ENCODE measurements around the gene GLIS1.
"Not testable (repeated sequence)": the region's sequence is repeated elsewhere in the genome, so short reads cannot be mapped to it uniquely, and the experiment has no call there.

GLIS1 gene

DNA sequence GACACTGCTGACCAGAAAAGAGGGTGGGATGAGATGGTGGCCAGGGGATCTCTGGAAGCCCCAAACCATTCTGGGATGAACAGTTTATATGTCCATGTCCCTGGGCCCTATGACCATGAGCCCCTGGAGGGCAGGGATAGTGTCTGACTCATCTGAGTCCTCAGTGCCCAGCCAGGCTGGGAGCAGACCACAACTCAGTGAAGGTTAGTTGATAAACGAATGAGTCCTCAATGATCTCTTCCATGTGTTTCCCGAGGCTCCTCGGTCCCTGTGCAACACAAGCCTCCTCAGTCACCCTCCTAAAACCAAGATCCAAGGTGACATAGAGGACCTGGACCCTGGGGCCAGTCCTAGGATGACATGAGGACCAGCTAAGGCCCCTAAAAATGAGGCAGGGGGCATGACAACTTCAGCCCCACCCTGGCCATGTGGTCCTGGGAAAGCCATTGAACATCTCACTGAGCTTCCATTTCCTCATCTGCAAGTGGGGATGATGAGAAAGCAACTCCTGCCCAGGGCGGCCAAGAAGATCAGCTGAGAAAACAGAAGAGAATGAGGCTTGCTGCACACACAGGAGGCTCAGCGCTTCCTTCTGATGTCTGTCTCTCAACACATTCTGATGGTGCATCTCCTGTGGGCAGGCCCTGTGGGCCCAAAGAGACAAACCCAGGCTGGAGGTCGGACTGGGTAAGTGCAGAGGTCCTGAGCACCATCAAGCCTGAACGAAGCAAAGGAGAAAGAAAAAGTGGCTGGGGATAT, 86.3 kb downstream of the GLIS1 start:
- ChIA-PET POLR2A (no interaction called here), CTCF (interaction anchor here (0.6 to 1.6 kb wide), 2 partner anchors 27 to 225 kb away, joined by 3 to 5 read pairs; no protein-coding TSS in a partner anchor)
- DNase-seq (ENCODE audit: extremely low spot score): no peak
- TF ChIP-seq L3MBTL2 (conservative IDR thresholded peaks at IDR 0.05): no peak
- TF ChIP-seq, protein P1, sequence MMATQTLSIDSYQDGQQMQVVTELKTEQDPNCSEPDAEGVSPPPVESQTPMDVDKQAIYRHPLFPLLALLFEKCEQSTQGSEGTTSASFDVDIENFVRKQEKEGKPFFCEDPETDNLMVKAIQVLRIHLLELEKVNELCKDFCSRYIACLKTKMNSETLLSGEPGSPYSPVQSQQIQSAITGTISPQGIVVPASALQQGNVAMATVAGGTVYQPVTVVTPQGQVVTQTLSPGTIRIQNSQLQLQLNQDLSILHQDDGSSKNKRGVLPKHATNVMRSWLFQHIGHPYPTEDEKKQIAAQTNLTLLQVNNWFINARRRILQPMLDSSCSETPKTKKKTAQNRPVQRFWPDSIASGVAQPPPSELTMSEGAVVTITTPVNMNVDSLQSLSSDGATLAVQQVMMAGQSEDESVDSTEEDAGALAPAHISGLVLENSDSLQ (IDR thresholded peaks at IDR 0.05): no peak
- TF ChIP-seq BHLHE40 (IDR thresholded peaks at IDR 0.05; ENCODE audit: borderline replicate concordance): no peak
- TF ChIP-seq ELF4 (IDR thresholded peaks at IDR 0.05): no peak
- no peak for TF ChIP-seq NFRKB (IDR thresholded peaks at IDR 0.05)

DNA sequence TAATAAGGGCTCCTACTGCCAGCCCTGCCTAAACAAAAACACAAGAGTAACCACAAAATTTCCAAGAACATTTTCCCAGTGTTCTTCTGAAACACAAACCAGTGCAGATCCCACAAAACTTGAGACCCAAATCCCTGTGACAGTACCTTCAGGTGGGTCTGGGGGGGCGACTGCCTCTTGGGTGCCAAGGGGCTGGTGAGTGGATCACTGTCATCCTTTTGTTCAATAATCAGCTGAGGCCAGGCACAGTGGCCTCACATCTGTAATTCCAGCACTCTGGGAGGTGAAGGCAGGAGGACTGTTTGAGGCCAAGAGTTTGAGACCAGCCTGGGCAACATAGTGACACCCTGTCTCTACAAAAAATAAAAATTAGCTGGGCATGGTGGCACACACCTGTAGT, 87.6 kb downstream of the GLIS1 start:
- ChIA-PET POLR2A (no interaction called here), CTCF (no interaction called here)
- no peak for TF ChIP-seq FOXA1 (IDR thresholded peaks at IDR 0.05)
- TF ChIP-seq ARNT (IDR thresholded peaks at IDR 0.05): no peak
- TF ChIP-seq HDGF (IDR thresholded peaks at IDR 0.05; ENCODE audit: borderline replicate concordance): no peak
- no peak for TF ChIP-seq L3MBTL2 (conservative IDR thresholded peaks at IDR 0.05)
- TF ChIP-seq ELF4 (IDR thresholded peaks at IDR 0.05): no peak
- TF ChIP-seq, protein P1 (IDR thresholded peaks at IDR 0.05): no peak
- no peak for TF ChIP-seq CTBP1 (IDR thresholded peaks at IDR 0.05; ENCODE audit: borderline replicate concordance)
- TF ChIP-seq LEF1 (IDR thresholded peaks at IDR 0.05; ENCODE audit: borderline replicate concordance): no peak
- TF ChIP-seq TARDBP (IDR thresholded peaks at IDR 0.05): no peak
- TF ChIP-seq ZNF384 (IDR thresholded peaks at IDR 0.05): no peak
- no peak for TF ChIP-seq NFRKB (IDR thresholded peaks at IDR 0.05)
- no peak for TF ChIP-seq FOXM1 (IDR thresholded peaks at IDR 0.05; ENCODE audit: borderline replicate concordance)
- no peak for TF ChIP-seq SP1 (IDR thresholded peaks at IDR 0.05)
- no peak for TF ChIP-seq FOXK2 (IDR thresholded peaks at IDR 0.05)
- no peak for TF ChIP-seq BHLHE40 (IDR thresholded peaks at IDR 0.05; ENCODE audit: borderline replicate concordance)
- no peak for TF ChIP-seq SUZ12 (IDR thresholded peaks at IDR 0.05)
- no peak for DNase-seq (ENCODE audit: extremely low spot score)

DNA sequence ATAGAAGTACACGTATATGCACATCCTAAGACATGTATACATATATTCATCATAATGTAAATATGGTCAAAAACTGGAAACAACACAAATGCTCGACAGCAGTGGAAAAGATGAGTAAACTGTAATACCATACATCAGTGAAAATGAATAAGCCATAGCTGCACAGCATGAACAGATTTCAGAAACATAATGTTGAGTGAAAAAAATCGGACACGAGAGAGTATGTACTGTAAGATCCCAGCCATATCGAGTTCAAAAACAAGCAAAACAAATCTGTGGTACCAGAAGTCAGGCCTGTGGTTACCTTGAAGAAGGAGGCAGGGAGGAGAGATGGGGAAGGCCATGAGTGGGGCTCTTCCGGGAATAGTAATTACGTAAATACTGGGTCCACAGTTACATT, 90.4 kb downstream of the GLIS1 start:
- no peak for DNase-seq (ENCODE audit: extremely low spot score)
- POLR2A ChIA-PET: no interaction called here
- CTCF ChIA-PET: interaction anchor here (0.9 kb wide), 1 partner anchor 67 kb away, joined by 3 read pairs; no protein-coding TSS in a partner anchor
- TF ChIP-seq ARNT (IDR thresholded peaks at IDR 0.05) (no peak), SUZ12 (IDR thresholded peaks at IDR 0.05) (no peak), FOXK2 (IDR thresholded peaks at IDR 0.05) (no peak), FOXM1 (IDR thresholded peaks at IDR 0.05; ENCODE audit: borderline replicate concordance) (no peak), L3MBTL2 (conservative IDR thresholded peaks at IDR 0.05) (no peak), FOXA1 (IDR thresholded peaks at IDR 0.05) (no peak), SP1 (IDR thresholded peaks at IDR 0.05) (no peak), LEF1 (IDR thresholded peaks at IDR 0.05; ENCODE audit: borderline replicate concordance) (no peak), CTBP1 (IDR thresholded peaks at IDR 0.05; ENCODE audit: borderline replicate concordance) (no peak), ELF4 (IDR thresholded peaks at IDR 0.05) (no peak), BHLHE40 (IDR thresholded peaks at IDR 0.05; ENCODE audit: borderline replicate concordance) (no peak), ZNF384 (IDR thresholded peaks at IDR 0.05) (no peak), TARDBP (IDR thresholded peaks at IDR 0.05) (no peak)

DNA sequence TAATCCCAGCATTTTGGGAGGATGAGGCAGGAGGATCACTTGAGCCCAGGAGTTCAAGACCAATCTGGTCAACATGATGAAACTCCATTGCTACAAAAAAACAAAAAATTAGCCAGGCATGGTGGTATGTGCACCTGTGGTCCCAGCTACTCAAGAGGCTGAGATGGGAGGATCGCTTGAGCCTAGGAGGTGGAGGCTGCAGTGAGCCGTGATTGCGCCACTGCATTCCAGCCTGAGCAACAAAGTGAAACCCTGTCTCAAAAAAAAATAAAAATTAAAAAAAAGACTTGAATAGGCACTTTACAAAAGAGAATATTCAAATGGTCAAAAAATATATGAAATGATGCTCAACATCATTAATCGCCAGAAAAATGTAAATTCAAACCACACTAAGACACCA, 91.0 kb downstream of the GLIS1 start:
- POLR2A ChIA-PET; DNase-seq (ENCODE audit: extremely low spot score); CTCF ChIA-PET: not testable (repeated sequence)

DNA sequence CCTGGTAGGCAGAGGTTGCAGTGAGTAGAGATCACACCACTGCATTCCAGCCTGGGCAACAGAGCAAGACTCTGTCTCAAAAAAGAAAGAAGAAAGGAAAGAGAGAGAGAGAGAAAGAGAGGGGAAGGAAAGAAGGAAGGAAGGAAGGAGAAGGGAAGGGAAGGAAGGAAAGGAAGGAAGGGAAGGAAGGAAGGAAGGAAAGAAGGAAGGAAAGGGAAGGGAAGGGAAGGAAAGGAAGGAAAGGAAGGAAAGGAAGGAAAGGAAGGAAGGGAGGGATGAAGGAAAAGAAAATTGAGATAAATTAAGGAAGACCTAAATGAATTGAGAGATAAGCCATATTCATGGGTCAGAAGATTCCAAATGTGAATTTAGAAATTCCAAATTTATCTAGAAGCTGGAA, 92.2 kb downstream of the GLIS1 start:
- ChIA-PET POLR2A (no interaction called here), CTCF (interaction anchor here (0.9 kb wide), 1 partner anchor 10 kb away, joined by 3 read pairs; no protein-coding TSS in a partner anchor)
- TF ChIP-seq FOXM1 (IDR thresholded peaks at IDR 0.05; ENCODE audit: borderline replicate concordance) (no peak), L3MBTL2 (conservative IDR thresholded peaks at IDR 0.05) (no peak), ELF4 (IDR thresholded peaks at IDR 0.05) (no peak), SP1 (IDR thresholded peaks at IDR 0.05) (no peak), SUZ12 (IDR thresholded peaks at IDR 0.05) (no peak), NFRKB (IDR thresholded peaks at IDR 0.05) (no peak), CTBP1 (IDR thresholded peaks at IDR 0.05; ENCODE audit: borderline replicate concordance) (no peak), FOXK2 (IDR thresholded peaks at IDR 0.05) (no peak), HDGF (IDR thresholded peaks at IDR 0.05; ENCODE audit: borderline replicate concordance) (no peak), TARDBP (IDR thresholded peaks at IDR 0.05) (no peak), FOXA1 (IDR thresholded peaks at IDR 0.05) (no peak), LEF1 (IDR thresholded peaks at IDR 0.05; ENCODE audit: borderline replicate concordance) (no peak), ZNF384 (IDR thresholded peaks at IDR 0.05) (no peak), ARNT (IDR thresholded peaks at IDR 0.05) (no peak), BHLHE40 (IDR thresholded peaks at IDR 0.05; ENCODE audit: borderline replicate concordance) (no peak)
- TF ChIP-seq, protein P1 (IDR thresholded peaks at IDR 0.05): no peak
- no peak for DNase-seq (ENCODE audit: extremely low spot score)

DNA sequence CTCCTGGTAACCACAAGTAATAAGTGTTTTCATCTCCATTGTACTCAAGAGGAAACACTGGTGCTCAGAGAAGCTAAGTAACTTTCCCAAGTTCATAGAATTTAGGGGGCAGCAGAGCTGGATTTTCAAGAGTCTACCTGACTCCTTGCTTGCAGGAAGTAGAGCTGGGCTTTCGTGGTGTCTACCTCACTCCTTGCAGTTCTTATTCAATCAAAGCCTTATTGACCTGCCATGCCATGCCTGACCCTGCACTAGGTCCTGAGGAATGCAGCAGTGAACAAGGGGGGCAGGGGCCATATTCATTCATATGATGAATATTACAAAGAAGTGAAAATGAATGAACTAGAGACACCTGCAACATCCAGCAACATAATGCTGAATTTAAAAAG, 93.3 kb downstream of the GLIS1 start:
- POLR2A ChIA-PET: no interaction called here
- TF ChIP-seq SP1 (IDR thresholded peaks at IDR 0.05) (no peak), ELF4 (IDR thresholded peaks at IDR 0.05) (no peak), HDGF (IDR thresholded peaks at IDR 0.05; ENCODE audit: borderline replicate concordance) (no peak)
- no peak for DNase-seq (ENCODE audit: extremely low spot score)
- CTCF ChIA-PET: no interaction called here
